ENCODE measurements around the gene ABTB2. TPM values are rescaled to one million over a fixed set of nuclear protein-coding genes. Genes with fewer than 3 reads are reported as not detected.

The ABTB2 gene
- total RNA-seq, 1 experiment from 2014 or later: 46.3 TPM

- no peak for DNase-seq (ENCODE audit: low spot score)
- peaks cover 50% of the 10 kb centered on the region for H3K4me1 ChIP-seq (ENCODE audit: insufficient read depth, low read length, poor library complexity, severe bottlenecking)
- H3K27ac ChIP-seq (ENCODE audit: low read depth, low read length, poor library complexity, severe bottlenecking): no peak overlapping the region
- CTCF ChIA-PET: no interaction called here
- POLR2A ChIA-PET (ENCODE audit: low non-redundant PET): interaction anchor here (0.6 kb wide), 1 partner anchor 527 kb away, joined by 3 read pairs; no protein-coding TSS in a partner anchor
- H3K9me3 ChIP-seq (ENCODE audit: low read depth, low read length, poor library complexity, severe bottlenecking): no peaks in the 10 kb centered on the region
- H3K36me3 ChIP-seq (ENCODE audit: insufficient read depth, low read length, poor library complexity, severe bottlenecking): no peaks in the 10 kb centered on the region
- BruUV-seq (replicated peaks): no TSS peak
- TF ChIP-seq EZH2 (IDR thresholded peaks at IDR 0.05; ENCODE audit: borderline replicate concordance, low read depth, low read length, poor library complexity, severe bottlenecking): no peak
- no peak for TF ChIP-seq CTCF (conservative IDR thresholded peaks at IDR 0.05; ENCODE audit: low read depth, low read length)
- intact Hi-C loops (cut with micrococcal nuclease; ENCODE audit: unreplicated experiment): loop anchor here (5.0 kb wide), 1 partner anchor 93 kb away; the partner anchor contains the start of gene ABTB2
- H3K27me3 ChIP-seq (replicated peaks; ENCODE audit: insufficient read depth, low read depth, low read length, poor library complexity): no peaks in the 10 kb centered on the region
- no peak overlapping the region for H3K4me3 ChIP-seq (ENCODE audit: low read depth, low read length, poor library complexity, severe bottlenecking)
Measured at GRCh38 chr11:34264303-34265110, 93.3 kb downstream of the ABTB2 start.

- no TSS peak for BruUV-seq (replicated peaks)
- no peak for DNase-seq (ENCODE audit: low spot score)
- Histone ChIP-seq H3K36me3 (ENCODE audit: insufficient read depth, low read length, poor library complexity, severe bottlenecking) (no peaks in the 10 kb centered on the region), H3K27me3 (replicated peaks; ENCODE audit: insufficient read depth, low read depth, low read length, poor library complexity) (no peaks in the 10 kb centered on the region), H3K4me3 (ENCODE audit: low read depth, low read length, poor library complexity, severe bottlenecking) (no peak overlapping the region), H3K9me3 (ENCODE audit: low read depth, low read length, poor library complexity, severe bottlenecking) (no peaks in the 10 kb centered on the region), H3K27ac (ENCODE audit: low read depth, low read length, poor library complexity, severe bottlenecking) (no peak overlapping the region), H3K4me1 (ENCODE audit: insufficient read depth, low read length, poor library complexity, severe bottlenecking) (peaks cover 50% of the 10 kb centered on the region)
- ChIA-PET CTCF (no interaction called here), POLR2A (ENCODE audit: low non-redundant PET) (no interaction called here)
- intact Hi-C loops (cut with micrococcal nuclease; ENCODE audit: unreplicated experiment): no loop called here
- no peak for TF ChIP-seq CTCF (conservative IDR thresholded peaks at IDR 0.05; ENCODE audit: low read depth, low read length)
Measured at GRCh38 chr11:34263441-34264091, 94.2 kb downstream of the ABTB2 start.

- no TSS peak for BruUV-seq (replicated peaks)
- no peak for DNase-seq (ENCODE audit: low spot score)
- H3K9me3 ChIP-seq (ENCODE audit: low read depth, low read length, poor library complexity, severe bottlenecking): no peaks in the 10 kb centered on the region
- H3K4me3 ChIP-seq (ENCODE audit: low read depth, low read length, poor library complexity, severe bottlenecking): no peak overlapping the region
- H3K4me1 ChIP-seq (ENCODE audit: insufficient read depth, low read length, poor library complexity, severe bottlenecking): peaks cover 50% of the 10 kb centered on the region
- H3K27ac ChIP-seq (ENCODE audit: low read depth, low read length, poor library complexity, severe bottlenecking): no peak overlapping the region
- CTCF ChIA-PET: interaction anchor here (0.7 kb wide), 1 partner anchor 93 kb away, joined by 3 read pairs; no protein-coding TSS in a partner anchor
- TF ChIP-seq EZH2 (IDR thresholded peaks at IDR 0.05; ENCODE audit: borderline replicate concordance, low read depth, low read length, poor library complexity, severe bottlenecking) (no peak), CTCF (conservative IDR thresholded peaks at IDR 0.05; ENCODE audit: low read depth, low read length) (no peak)
- no peaks in the 10 kb centered on the region for H3K27me3 ChIP-seq (replicated peaks; ENCODE audit: insufficient read depth, low read depth, low read length, poor library complexity)
- no peaks in the 10 kb centered on the region for H3K36me3 ChIP-seq (ENCODE audit: insufficient read depth, low read length, poor library complexity, severe bottlenecking)
- POLR2A ChIA-PET (ENCODE audit: low non-redundant PET): interaction anchor here (0.6 kb wide), 2 partner anchors 37 to 39 kb away, joined by 3 to 16 read pairs; no protein-coding TSS in a partner anchor
- intact Hi-C loops (cut with micrococcal nuclease; ENCODE audit: unreplicated experiment): no loop called here
Measured at GRCh38 chr11:34262531-34263081, 95.2 kb downstream of the ABTB2 start.

Measured in A673 (cell line).